Endothelial cell of umbilical vein (primary cell): Measurements from ENCODE around the gene MERTK. TPM values are rescaled to one million over a fixed set of nuclear protein-coding genes. Genes with fewer than 3 reads are reported as not detected.

Experiments used
- BruUV-seq: library from RNA; stranded (reverse); fragments of 400-500 nt; replicated peaks from 2 replicates; lab custom pipeline; 2021; lab: Mats Ljungman, UMichigan
- CTCF ChIA-PET: fragments of 300-600, 350-600 bp; sonication (Branson Sonifier 250); formaldehyde crosslinking; loops from one replicate; lab custom pipeline; 2021; ENCODE audit warnings: antibody characterized with exemption, inconsistent platforms; lab: Charles Lee
- POLR2A ChIA-PET: fragments of 300-600, 350-600 bp; sonication (Branson Sonifier 250); formaldehyde crosslinking; loops from one replicate; lab custom pipeline; 2021; ENCODE audit warnings: antibody characterized with exemption, inconsistent platforms; lab: Charles Lee
- DNase-seq: peaks from one replicate; pipeline ENCODE4 v3.0.0-alpha.2; 2011; ENCODE audit warnings: low read depth, low spot score
- FAIRE-seq: peaks from 2 replicates; lab custom pipeline; 2011; peaks lifted over from hg19 to GRCh38; lab: Jason Lieb, UNC
- H2AFZ ChIP-seq: 2 replicates; pipeline ENCODE4 v1.6.0; 2012; ENCODE audit warnings: low read depth, low read length, control low read depth, inconsistent platforms
- H3K27ac ChIP-seq: 2 replicates; pipeline ENCODE4 v1.5.1; 2011; ENCODE audit warnings: low read depth, mild to moderate bottlenecking, control low read depth, low read length, moderate library complexity; ENCODE audit not compliant: insufficient read depth
- H3K27me3 ChIP-seq, 2 experiments: 2 replicates each; pipeline versions ENCODE4 v1.6.0 to v1.6.1; 2011; ENCODE audit warnings: low read length in 2 of 2, mixed read lengths in 1 of 2; ENCODE audit not compliant: control insufficient read depth in 2 of 2, insufficient read depth in 2 of 2
- H3K36me3 ChIP-seq, 2 experiments: 2 replicates in 1 of 2; 3 replicates in 1 of 2; pipeline ENCODE4 v1.5.1; 2011; ENCODE audit warnings: low read length in 2 of 2, mild to moderate bottlenecking in 1 of 2, moderate library complexity in 1 of 2; ENCODE audit not compliant: control insufficient read depth in 2 of 2, insufficient read depth in 2 of 2; ENCODE audit errors: extremely low read depth in 1 of 2
- H3K4me1 ChIP-seq: 3 replicates; pipeline ENCODE4 v1.5.1; 2011; ENCODE audit warnings: mild to moderate bottlenecking, low read length; ENCODE audit not compliant: control insufficient read depth, insufficient read depth; ENCODE audit errors: extremely low read depth
- H3K4me2 ChIP-seq: 2 replicates; pipeline ENCODE4 v1.6.1; 2011; ENCODE audit warnings: low read length, control low read depth, mixed read lengths; ENCODE audit not compliant: insufficient read depth
- H3K4me3 ChIP-seq, 3 experiments: fragments of 200-600 bp in 1 of 3; sonication (generic), shearing (Covaris generic) in 1 of 3; replicated peaks in 1 of 3; 2 replicates each; pipeline ENCODE4 v1.5.1; 2011 to 2016; ENCODE audit warnings: control low read depth in 3 of 3, low read length in 3 of 3, mild to moderate bottlenecking in 2 of 3, inconsistent platforms in 1 of 3, low read depth in 1 of 3, moderate library complexity in 1 of 3; ENCODE audit not compliant: insufficient read depth in 1 of 3
- H3K79me2 ChIP-seq: 2 replicates; pipeline ENCODE4 v1.6.0; 2012; ENCODE audit warnings: low read length, inconsistent platforms; ENCODE audit not compliant: control insufficient read depth, insufficient read depth
- H3K9ac ChIP-seq: replicated peaks from 2 replicates; pipeline ENCODE3; 2011; ENCODE audit warnings: low read length, control low read depth; ENCODE audit not compliant: insufficient read depth; ENCODE audit errors: extremely low read depth
- H3K9me1 ChIP-seq: replicated peaks from 3 replicates; pipeline ENCODE4 v1.6.0; 2011; ENCODE audit warnings: mild to moderate bottlenecking, low read length; ENCODE audit not compliant: control insufficient read depth, insufficient read depth; ENCODE audit errors: extremely low read depth
- H3K9me3 ChIP-seq: replicated peaks from 2 replicates; pipeline ENCODE4 v1.5.1; 2012; ENCODE audit warnings: low read length, inconsistent platforms; ENCODE audit not compliant: control insufficient read depth, insufficient read depth
- H4K20me1 ChIP-seq: replicated peaks from 2 replicates; pipeline ENCODE3; 2011; ENCODE audit warnings: mild to moderate bottlenecking, low read length; ENCODE audit not compliant: control insufficient read depth, insufficient read depth; ENCODE audit errors: extremely low read depth
- CTCF ChIP-seq, 2 donors: IDR thresholded peaks; 1 replicate in 1 of 2; 2 replicates in 1 of 2; pipeline ENCODE4 v1.5.1; 2011; ENCODE audit warnings: low read length in 2 of 2, mild to moderate bottlenecking in 2 of 2, moderate library complexity in 2 of 2, control low read depth in 1 of 2, inconsistent platforms in 1 of 2, low read depth in 1 of 2; ENCODE audit not compliant: insufficient read depth in 1 of 2; ENCODE audit errors: extremely low read depth in 1 of 2
- EZH2 ChIP-seq: IDR thresholded peaks from 2 replicates; pipeline ENCODE4 v1.6.1; 2012; ENCODE audit warnings: borderline replicate concordance, low read depth, mild to moderate bottlenecking, moderate library complexity, low read length, inconsistent platforms; ENCODE audit not compliant: severe bottlenecking
- FOS ChIP-seq: IDR thresholded peaks from 2 replicates; pipeline ENCODE4 v1.6.1; 2011; ENCODE audit warnings: mild to moderate bottlenecking, low read length, moderate library complexity, borderline replicate concordance; ENCODE audit not compliant: insufficient read depth
- GATA2 ChIP-seq: IDR thresholded peaks from 2 replicates; pipeline ENCODE4 v1.7.0; 2011; ENCODE audit warnings: low read depth, mild to moderate bottlenecking, moderate library complexity, mixed read lengths, low read length; ENCODE audit not compliant: insufficient read length, insufficient read depth
- JUN ChIP-seq: IDR thresholded peaks from 2 replicates; pipeline ENCODE4 v1.6.1; 2011; ENCODE audit warnings: borderline replicate concordance, low read depth; ENCODE audit not compliant: insufficient read length, insufficient read depth
- MAX ChIP-seq: IDR thresholded peaks from 2 replicates; pipeline ENCODE4 v1.6.1; 2011; ENCODE audit not compliant: insufficient read depth, insufficient read length
- MYC ChIP-seq: IDR thresholded peaks from one replicate; pipeline ENCODE4 v1.6.1; 2011; ENCODE audit warnings: mild to moderate bottlenecking, low read depth, low read length
- POLR2A ChIP-seq: IDR thresholded peaks from 2 replicates; pipeline ENCODE4 v1.6.1; 2012; ENCODE audit warnings: low read depth, mild to moderate bottlenecking, control low read depth, low read length
- POLR2AphosphoS5 ChIP-seq: IDR thresholded peaks from 2 replicates; pipeline ENCODE4 v1.6.1; 2012; ENCODE audit warnings: low read depth, mild to moderate bottlenecking, control low read depth, low read length, moderate library complexity; ENCODE audit not compliant: insufficient read depth
- dilution Hi-C: fragments of 300-500 bp; cut with MboI; formaldehyde crosslinking; loops from one replicate; pipeline ENCODE4 v1.15.0; 2019; ENCODE audit warnings: low sequenced_read_pairs; ENCODE audit not compliant: extremely low pct_ligation_motif_present
- intact Hi-C: fragments of 100-400 bp; cut with micrococcal nuclease; formaldehyde crosslinking; loops from one replicate; pipeline ENCODE4 v1.10.0; 2022
- polyA plus RNA-seq, 4 experiments: library from polyadenylated mRNA; depleted of rRNA in 3 of 4; stranded (reverse) in 3 of 4; unstranded in 1 of 4; fragments of >200 nt; gene quantifications; 2 replicates each; pipeline versions ENCODE4 v1.2.1 to v1.2.3, GENCODE V29; 2011 to 2012; ENCODE audit warnings: missing spikeins in 1 of 4
- total RNA-seq: library from RNA; stranded (reverse); gene quantifications from 2 replicates; pipeline ENCODE4 v1.2.3, GENCODE V29; 2021

Gene MERTK
- total and polyA plus RNA-seq, 2 donors (not counting 3 experiments of a cell fraction or from before 2014, with no cell fraction given) = 37.3 to 39.6 TPM

GRCh38 chr2:111923276-111923804, 24.9 kb downstream of the MERTK start:
- TF ChIP-seq MYC = no peak
- no peak for TF ChIP-seq POLR2AphosphoS5
- TF ChIP-seq GATA2 = no peak
- no peak for TF ChIP-seq CTCF (IDR thresholded peaks at IDR 0.05; ENCODE audit: extremely low read depth in 1 of 2, insufficient read depth in 1 of 2, low read depth in 1 of 2, low read length in 2 of 2)
- no peak for TF ChIP-seq POLR2A
- no peak for TF ChIP-seq MAX
- TF ChIP-seq EZH2 = no peak
- TF ChIP-seq FOS = no peak
- TF ChIP-seq JUN = no peak
- BruUV-seq = no TSS peak
- intact Hi-C loops (no loop called here), dilution Hi-C loops (no loop called here)
- H3K4me2 ChIP-seq = no peak overlapping the region
- H3K4me3 ChIP-seq = no peak overlapping the region
- peaks cover 27% of the 10 kb centered on the region for H3K4me1 ChIP-seq
- no peak for FAIRE-seq
- no peak for DNase-seq
- H3K36me3 ChIP-seq = peaks cover 0 to 7% of the 10 kb centered on the region in 2 experiments
- no peaks in the 10 kb centered on the region for H3K9me3 ChIP-seq
- peaks cover 22% of the 10 kb centered on the region for H3K79me2 ChIP-seq
- no peak overlapping the region for H3K9ac ChIP-seq
- no peak overlapping the region for H2AFZ ChIP-seq
- ChIA-PET POLR2A (no interaction called here), CTCF (interaction anchor here (1.5 to 1.9 kb wide), 2 partner anchors 13 to 22 kb away, joined by 6 to 8 read pairs; no protein-coding TSS in a partner anchor)
- no peaks in the 10 kb centered on the region for H3K27me3 ChIP-seq
- no peak overlapping the region for H3K27ac ChIP-seq
- H4K20me1 ChIP-seq = no peaks in the 10 kb centered on the region
- no peaks in the 10 kb centered on the region for H3K9me1 ChIP-seq
